WERI-Rb-1 (cell line): ENCODE data around the gene FAM187B.
"Not testable (repeated sequence)": the region's sequence is repeated elsewhere in the genome, so short reads cannot be mapped to it uniquely, and the experiment has no call there.

Experiments used
- DNase-seq: peaks from one replicate; pipeline ENCODE4 v3.0.0-alpha.2; 2020
- H3K27ac ChIP-seq: fragments of 250-450 bp; sonication (Bioruptor Pico); 2 replicates; pipeline ENCODE4 v1.5.1; 2020; ENCODE audit warnings: mild to moderate bottlenecking, moderate library complexity
- H3K27me3 ChIP-seq: fragments of 250-450 bp; sonication (Bioruptor Pico); 2 replicates; pipeline ENCODE4 v1.5.1; 2021; ENCODE audit warnings: mild to moderate bottlenecking, low read depth, moderate library complexity; ENCODE audit not compliant: insufficient read depth, severe bottlenecking
- H3K36me3 ChIP-seq: fragments of 250-450 bp; sonication (Bioruptor Pico); 2 replicates; pipeline ENCODE4 v1.5.1; 2020; ENCODE audit warnings: mild to moderate bottlenecking, moderate library complexity
- H3K4me3 ChIP-seq: 2 replicates; pipeline ENCODE4 v1.5.1; 2011; ENCODE audit warnings: low read depth, mild to moderate bottlenecking, control low read depth, low read length
- H3K9me3 ChIP-seq: fragments of 250-450 bp; sonication (Bioruptor Pico); 2 replicates; pipeline ENCODE4 v1.5.1; 2021; ENCODE audit warnings: mild to moderate bottlenecking, moderate library complexity; ENCODE audit not compliant: severe bottlenecking
- TF ChIP-seq, protein P1 (sequence below): IDR thresholded peaks from 2 replicates; pipeline ENCODE4 v1.5.1; 2011; ENCODE audit warnings: low read depth, mild to moderate bottlenecking, control low read depth, inconsistent platforms, low read length

The FAM187B gene

DNA sequence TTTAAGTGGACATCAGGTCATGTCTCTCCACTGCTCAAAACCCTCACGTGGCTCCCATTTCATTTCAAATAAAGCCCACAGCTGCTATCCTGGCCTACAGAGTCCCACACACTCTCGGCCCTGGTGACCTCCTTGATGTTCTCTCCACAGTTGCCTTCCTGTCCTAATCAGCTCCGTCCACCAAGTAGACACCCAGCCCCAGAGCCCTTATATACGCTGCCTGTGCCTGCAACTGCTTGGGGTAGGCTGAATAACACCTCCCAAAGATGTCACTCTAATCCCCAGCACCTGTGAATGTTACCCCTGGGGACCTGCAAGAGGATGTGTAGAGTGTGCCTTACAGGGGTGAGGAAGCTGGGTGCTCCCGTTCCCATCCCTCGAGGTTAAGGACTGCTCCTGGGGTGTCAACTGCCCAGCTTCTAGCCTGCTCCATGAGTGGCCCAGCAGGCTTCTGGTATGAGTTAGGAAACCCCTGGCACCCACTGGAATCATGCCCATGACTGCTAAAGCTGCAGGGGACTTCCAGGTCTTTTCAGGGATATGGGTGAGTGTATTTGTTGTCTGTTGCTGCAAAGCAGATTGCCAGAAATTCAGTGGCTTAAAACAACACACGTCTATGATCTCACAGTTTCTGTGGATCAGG lies 6.0 kb downstream of the FAM187B start:
- H3K27me3 ChIP-seq: no peaks in the 10 kb centered on the region
- H3K9me3 ChIP-seq: peaks cover 14% of the 10 kb centered on the region
- H3K27ac ChIP-seq: no peak overlapping the region
- DNase-seq: no peak
- H3K4me3 ChIP-seq: no peak overlapping the region
- no peaks in the 10 kb centered on the region for H3K36me3 ChIP-seq
- TF ChIP-seq, protein P1, sequence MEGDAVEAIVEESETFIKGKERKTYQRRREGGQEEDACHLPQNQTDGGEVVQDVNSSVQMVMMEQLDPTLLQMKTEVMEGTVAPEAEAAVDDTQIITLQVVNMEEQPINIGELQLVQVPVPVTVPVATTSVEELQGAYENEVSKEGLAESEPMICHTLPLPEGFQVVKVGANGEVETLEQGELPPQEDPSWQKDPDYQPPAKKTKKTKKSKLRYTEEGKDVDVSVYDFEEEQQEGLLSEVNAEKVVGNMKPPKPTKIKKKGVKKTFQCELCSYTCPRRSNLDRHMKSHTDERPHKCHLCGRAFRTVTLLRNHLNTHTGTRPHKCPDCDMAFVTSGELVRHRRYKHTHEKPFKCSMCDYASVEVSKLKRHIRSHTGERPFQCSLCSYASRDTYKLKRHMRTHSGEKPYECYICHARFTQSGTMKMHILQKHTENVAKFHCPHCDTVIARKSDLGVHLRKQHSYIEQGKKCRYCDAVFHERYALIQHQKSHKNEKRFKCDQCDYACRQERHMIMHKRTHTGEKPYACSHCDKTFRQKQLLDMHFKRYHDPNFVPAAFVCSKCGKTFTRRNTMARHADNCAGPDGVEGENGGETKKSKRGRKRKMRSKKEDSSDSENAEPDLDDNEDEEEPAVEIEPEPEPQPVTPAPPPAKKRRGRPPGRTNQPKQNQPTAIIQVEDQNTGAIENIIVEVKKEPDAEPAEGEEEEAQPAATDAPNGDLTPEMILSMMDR: no peak

DNA sequence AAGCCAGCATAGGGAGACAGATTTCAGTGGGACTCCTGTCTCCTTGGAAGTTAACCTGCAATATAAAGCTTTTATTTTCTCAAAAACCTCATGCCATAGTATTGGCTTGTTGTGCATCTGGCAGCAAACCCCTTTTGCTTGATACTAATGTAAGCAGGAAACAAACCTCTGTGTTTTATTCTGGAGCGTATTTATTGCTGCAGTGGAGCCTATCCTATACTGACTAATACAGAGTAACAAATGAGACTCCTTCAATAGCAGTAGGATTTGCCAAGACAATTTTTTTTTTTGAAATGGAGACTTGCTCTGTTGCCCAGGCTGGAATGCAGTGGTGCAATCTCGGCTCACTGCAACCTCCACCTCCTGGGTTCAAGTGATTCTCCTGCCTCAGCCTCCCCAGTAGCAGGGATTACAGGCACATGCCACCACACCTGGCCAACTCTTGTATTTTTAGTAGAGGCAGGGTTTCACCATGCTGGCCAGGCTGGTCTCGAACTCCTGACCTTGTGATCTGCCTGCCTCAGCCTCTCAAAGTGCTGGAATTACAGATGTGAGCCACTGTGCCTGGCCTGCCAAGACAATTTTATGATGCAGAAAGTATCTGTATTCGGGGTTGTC lies 7.5 kb downstream of the FAM187B start:
- H3K36me3 ChIP-seq, H3K27ac ChIP-seq, DNase-seq, H3K27me3 ChIP-seq, H3K4me3 ChIP-seq: not testable (repeated sequence)
- peaks cover 14% of the 10 kb centered on the region for H3K9me3 ChIP-seq

DNA sequence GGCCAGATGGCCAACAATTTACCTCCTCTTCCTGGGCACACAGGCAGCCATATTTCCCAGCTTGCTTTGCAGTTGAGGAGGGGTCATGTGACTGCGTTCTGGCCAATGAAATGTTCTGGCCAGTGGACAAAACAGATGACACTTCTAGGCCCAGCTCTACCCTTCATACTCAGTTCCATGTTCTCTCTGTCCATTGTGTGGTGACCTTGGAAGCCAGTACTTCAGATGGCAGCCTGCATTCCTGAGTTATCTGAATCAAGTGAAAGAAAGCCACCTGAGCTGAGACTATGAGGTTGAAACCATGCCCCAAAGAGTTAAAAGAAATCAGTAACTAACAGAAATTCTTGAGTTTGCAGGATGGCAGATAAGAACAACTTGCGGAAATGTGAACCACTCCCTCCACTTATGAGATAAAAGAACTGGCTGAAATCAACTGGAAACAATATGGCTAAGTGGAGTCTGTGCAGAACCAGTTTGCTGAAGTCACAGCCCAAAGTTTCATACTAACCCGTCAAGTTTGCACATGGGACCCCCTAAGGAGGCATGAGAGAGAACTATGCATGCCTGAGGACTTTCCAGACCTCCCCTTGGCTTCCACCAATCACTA lies 8.1 kb downstream of the FAM187B start:
- Histone ChIP-seq H3K27me3 (no peaks in the 10 kb centered on the region), H3K9me3 (peaks cover 14% of the 10 kb centered on the region), H3K36me3 (no peaks in the 10 kb centered on the region), H3K4me3 (no peak overlapping the region), H3K27ac (no peak overlapping the region)
- no peak for DNase-seq
- TF ChIP-seq, protein P1: no peak

DNA sequence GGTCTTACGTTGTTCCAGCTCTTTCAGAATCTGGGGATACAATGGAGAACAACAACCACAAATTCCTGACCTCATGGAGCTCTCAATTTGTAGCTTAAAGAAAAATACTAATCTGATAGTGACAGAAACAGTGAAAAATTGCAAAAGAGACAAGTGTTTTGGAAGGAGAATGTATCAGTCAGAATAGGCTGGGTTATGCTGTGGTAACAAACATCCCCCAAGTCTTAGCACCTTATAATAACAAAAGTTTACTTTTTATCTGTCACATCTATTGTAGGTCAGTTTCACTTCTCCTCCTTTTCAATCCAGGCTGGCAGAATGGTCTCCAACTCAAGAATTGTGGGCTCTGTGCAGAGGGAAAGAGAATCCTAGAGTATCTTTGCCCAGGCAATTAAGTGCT lies 9.5 kb downstream of the FAM187B start:
- Histone ChIP-seq H3K9me3 (peaks cover 14% of the 10 kb centered on the region), H3K36me3 (no peaks in the 10 kb centered on the region)

DNA sequence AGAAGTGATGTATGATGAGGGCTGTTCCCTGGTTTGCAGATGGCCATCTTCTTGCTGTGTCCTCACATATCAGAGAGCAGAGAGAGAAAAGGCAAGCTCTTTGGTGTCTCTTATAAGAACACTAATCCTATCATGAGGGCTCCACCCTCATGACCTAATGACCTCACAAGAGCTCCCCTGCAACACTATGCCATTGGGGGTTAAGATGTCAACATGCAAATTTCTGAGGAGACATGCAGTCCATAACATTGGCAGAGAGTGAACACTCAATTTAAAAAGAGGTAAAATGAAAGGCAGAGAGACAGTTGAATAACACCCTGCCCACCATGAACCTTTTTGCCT lies 10.9 kb downstream of the FAM187B start:
- TF ChIP-seq, protein P1: no peak
- Histone ChIP-seq H3K36me3 (no peaks in the 10 kb centered on the region), H3K27ac (no peak overlapping the region), H3K27me3 (no peaks in the 10 kb centered on the region), H3K9me3 (peaks cover 10% of the 10 kb centered on the region), H3K4me3 (no peak overlapping the region)
- DNase-seq: no peak

More for the DNA sequence above, 9.5 kb downstream of the FAM187B start:
- H3K4me3 ChIP-seq: no peak overlapping the region
- no peak for DNase-seq
- H3K27me3 ChIP-seq: no peaks in the 10 kb centered on the region
- TF ChIP-seq, protein P1: no peak
- no peak overlapping the region for H3K27ac ChIP-seq

DNA sequence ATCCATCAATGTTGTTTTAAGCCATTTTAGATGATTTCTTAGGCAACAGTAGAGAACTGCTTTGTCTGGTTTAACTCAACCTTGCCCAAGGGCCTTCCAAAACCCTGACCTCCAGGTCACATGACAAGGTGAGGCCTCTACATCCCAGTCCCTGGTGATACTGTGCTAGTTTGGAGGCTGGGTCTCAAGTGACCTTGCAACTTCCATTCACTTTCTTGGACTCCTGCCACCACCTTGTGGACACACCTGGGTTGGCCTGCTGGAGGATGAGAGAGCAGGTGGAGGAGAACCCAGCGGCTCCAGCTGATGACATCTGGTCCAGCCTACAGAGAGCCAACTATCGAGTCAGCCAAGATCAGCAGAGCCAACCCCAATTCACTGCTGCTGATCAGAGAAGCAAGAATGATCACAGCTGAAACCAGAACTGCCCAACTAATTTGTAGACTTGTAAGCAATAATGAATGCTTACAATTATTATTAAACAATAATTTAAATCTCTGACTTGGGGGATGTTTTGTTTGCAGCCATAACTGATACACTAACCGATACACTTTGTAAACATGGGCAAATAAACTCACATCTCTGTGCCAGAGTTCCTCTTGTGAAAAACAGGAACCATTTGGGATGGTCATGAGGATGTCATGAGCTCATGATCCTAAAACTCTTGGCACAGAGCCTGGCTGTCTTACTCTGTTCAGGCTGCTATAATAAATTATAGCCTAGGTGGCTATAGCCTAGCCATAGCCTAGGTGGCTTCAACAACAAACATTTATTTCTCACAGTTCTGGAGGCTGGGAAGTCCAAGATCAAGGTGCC lies 11.5 kb downstream of the FAM187B start:
- TF ChIP-seq, protein P1: peak; percentile 52
- H3K36me3 ChIP-seq: no peaks in the 10 kb centered on the region
- DNase-seq: peak; percentile 31
- H3K27me3 ChIP-seq: no peaks in the 10 kb centered on the region
- no peak overlapping the region for H3K27ac ChIP-seq
- H3K9me3 ChIP-seq: peaks cover 10% of the 10 kb centered on the region
- H3K4me3 ChIP-seq: no peak overlapping the region
